ENCODE data around the gene OR51S1.
"Not testable (repeated sequence)": the region's sequence is repeated elsewhere in the genome, so short reads cannot be mapped to it uniquely, and the experiment has no call there.

Gene OR51S1

GRCh38 chr11:4848908-4849532 lies at the start of gene OR51S1:
TSS of gene OR51S1 (minus strand) at chr11:4849208. CDS start at chr11:4849208, 0 bp downstream.
- Mint-ChIP-seq H3K4me1 (no peaks in the 10 kb centered on the region), H3K27me3 (no peaks in the 10 kb centered on the region), H3K27ac (no peak within 1 kb of the TSS), H3K9me3 (no peaks in the 10 kb centered on the region), H3K4me3 (no peak within 1 kb of the TSS), H3K36me3 (no peaks in the 10 kb centered on the region)
- DNase-seq = no peak
- CTCF ChIA-PET = no interaction called here

GRCh38 chr11:4891996-4892640 lies 43.1 kb upstream of the OR51S1 start:
- no peaks in the 10 kb centered on the region for H3K9me3 Mint-ChIP-seq
- H3K27ac Mint-ChIP-seq = no peak overlapping the region
- H3K36me3 Mint-ChIP-seq = no peaks in the 10 kb centered on the region
- CTCF ChIA-PET = interaction anchor here (0.6 kb wide), 1 partner anchor 144 kb away, joined by 3 read pairs; no protein-coding TSS in a partner anchor
- no peaks in the 10 kb centered on the region for H3K27me3 Mint-ChIP-seq
- DNase-seq = no peak
- no peak overlapping the region for H3K4me3 Mint-ChIP-seq
- H3K4me1 Mint-ChIP-seq = no peaks in the 10 kb centered on the region

DNA sequence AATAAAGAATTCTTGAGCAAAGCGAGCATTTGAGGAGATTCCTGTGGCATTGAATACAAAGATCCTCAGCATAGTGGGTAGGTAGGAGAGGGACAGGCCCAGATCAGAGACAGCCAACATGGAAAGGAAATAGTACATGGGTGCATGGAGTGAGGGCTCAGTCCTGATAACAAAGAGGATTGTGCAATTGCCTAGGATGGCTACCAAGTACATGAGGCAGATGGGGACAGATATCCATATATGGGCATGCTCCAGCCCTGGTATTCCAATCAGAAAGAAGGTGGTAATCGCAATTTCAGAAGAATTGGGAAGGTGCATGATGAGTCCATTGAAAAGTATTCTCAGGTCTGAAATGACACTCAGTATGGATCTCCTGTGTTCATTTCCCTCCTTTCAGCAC lies 41.3 kb upstream of the OR51S1 start:
- H3K9me3 Mint-ChIP-seq = no peaks in the 10 kb centered on the region
- CTCF ChIA-PET = no interaction called here

DNA sequence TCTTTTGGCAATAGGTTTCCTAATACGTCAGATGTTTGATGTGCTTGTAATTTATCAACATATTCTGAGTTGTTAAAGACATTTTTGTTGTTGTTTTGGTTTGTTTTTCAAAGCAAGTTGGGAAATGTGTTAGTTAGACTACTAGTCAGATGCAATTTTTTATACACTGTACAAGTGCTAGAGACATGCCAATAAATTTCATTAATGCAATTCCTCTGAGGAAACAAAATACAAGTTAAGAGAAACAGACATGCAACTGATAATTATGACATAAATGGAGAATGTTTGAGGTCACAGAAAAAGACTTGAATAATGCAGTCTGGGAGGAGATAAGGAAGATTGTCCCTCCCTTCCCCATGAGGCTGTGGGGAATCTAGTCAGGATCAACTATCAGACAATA lies 38.6 kb upstream of the OR51S1 start:
- CTCF ChIA-PET = no interaction called here
- Mint-ChIP-seq H3K4me3 (no peak overlapping the region), H3K27me3 (no peaks in the 10 kb centered on the region), H3K36me3 (no peaks in the 10 kb centered on the region), H3K9me3 (no peaks in the 10 kb centered on the region), H3K4me1 (no peaks in the 10 kb centered on the region), H3K27ac (no peak overlapping the region)
- no peak for DNase-seq

More for the DNA sequence above, 41.3 kb upstream of the OR51S1 start:
- Mint-ChIP-seq H3K4me1 (no peaks in the 10 kb centered on the region), H3K36me3 (no peaks in the 10 kb centered on the region), H3K27ac (no peak overlapping the region), H3K4me3 (no peak overlapping the region), H3K27me3 (no peaks in the 10 kb centered on the region)
- DNase-seq = no peak

GRCh38 chr11:4886186-4886585 lies 37.2 kb upstream of the OR51S1 start:
- no peak overlapping the region for H3K4me3 Mint-ChIP-seq
- H3K4me1 Mint-ChIP-seq = no peaks in the 10 kb centered on the region
- no peaks in the 10 kb centered on the region for H3K27me3 Mint-ChIP-seq
- DNase-seq = no peak
- CTCF ChIA-PET = no interaction called here
- H3K36me3 Mint-ChIP-seq = no peaks in the 10 kb centered on the region
- no peak overlapping the region for H3K27ac Mint-ChIP-seq
- H3K9me3 Mint-ChIP-seq = no peaks in the 10 kb centered on the region

GRCh38 chr11:4884361-4884760 lies 35.4 kb upstream of the OR51S1 start:
- Mint-ChIP-seq H3K4me3 (no peak overlapping the region), H3K4me1 (no peaks in the 10 kb centered on the region), H3K9me3 (no peaks in the 10 kb centered on the region), H3K27me3 (no peaks in the 10 kb centered on the region), H3K36me3 (no peaks in the 10 kb centered on the region), H3K27ac (no peak overlapping the region)
- DNase-seq = no peak
- CTCF ChIA-PET = no interaction called here

DNA sequence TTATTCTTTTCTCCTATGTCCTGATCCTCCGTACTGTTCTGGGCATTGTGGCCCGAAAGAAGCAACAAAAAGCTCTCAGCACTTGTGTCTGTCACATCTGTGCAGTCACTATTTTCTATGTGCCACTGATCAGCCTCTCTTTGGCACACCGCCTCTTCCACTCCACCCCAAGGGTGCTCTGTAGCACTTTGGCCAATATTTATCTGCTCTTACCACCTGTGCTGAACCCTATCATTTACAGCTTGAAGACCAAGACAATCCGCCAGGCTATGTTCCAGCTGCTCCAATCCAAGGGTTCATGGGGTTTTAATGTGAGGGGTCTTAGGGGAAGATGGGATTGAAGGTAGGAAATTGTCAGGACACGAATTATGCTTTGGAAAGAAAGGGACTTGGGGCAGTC lies 33.5 kb upstream of the OR51S1 start:
- Mint-ChIP-seq H3K27me3 (no peaks in the 10 kb centered on the region), H3K27ac (no peak overlapping the region), H3K4me1 (no peaks in the 10 kb centered on the region), H3K4me3 (no peak overlapping the region), H3K9me3 (no peaks in the 10 kb centered on the region), H3K36me3 (no peaks in the 10 kb centered on the region)
- CTCF ChIA-PET = no interaction called here
- DNase-seq = no peak

DNA sequence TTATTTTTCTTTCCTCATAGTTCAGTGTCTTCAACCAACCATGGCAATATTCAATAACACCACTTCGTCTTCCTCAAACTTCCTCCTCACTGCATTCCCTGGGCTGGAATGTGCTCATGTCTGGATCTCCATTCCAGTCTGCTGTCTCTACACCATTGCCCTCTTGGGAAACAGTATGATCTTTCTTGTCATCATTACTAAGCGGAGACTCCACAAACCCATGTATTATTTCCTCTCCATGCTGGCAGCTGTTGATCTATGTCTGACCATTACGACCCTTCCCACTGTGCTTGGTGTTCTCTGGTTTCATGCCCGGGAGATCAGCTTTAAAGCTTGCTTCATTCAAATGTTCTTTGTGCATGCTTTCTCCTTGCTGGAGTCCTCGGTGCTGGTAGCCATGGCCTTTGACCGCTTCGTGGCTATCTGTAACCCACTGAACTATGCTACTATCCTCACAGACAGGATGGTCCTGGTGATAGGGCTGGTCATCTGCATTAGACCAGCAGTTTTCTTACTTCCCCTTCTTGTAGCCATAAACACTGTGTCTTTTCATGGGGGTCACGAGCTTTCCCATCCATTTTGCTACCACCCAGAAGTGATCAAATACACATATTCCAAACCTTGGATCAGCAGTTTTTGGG lies 33.0 kb upstream of the OR51S1 start, which contains the start of gene OR51T1:
TSS of gene OR51T1 (plus strand) at position 41 of the 641 bp plus-strand sequence. CDS start at position 41, 0 bp downstream.
- CTCF ChIA-PET = no interaction called here
- no peaks in the 10 kb centered on the region for H3K9me3 Mint-ChIP-seq
- no peaks in the 10 kb centered on the region for H3K27me3 Mint-ChIP-seq
- H3K4me3 Mint-ChIP-seq = no peak within 1 kb of the TSS
- no peak for DNase-seq
- H3K27ac Mint-ChIP-seq = no peak within 1 kb of the TSS
- H3K36me3 Mint-ChIP-seq = no peaks in the 10 kb centered on the region
- H3K4me1 Mint-ChIP-seq = no peaks in the 10 kb centered on the region

GRCh38 chr11:4881188-4881587 lies 32.2 kb upstream of the OR51S1 start:
- no peaks in the 10 kb centered on the region for H3K36me3 Mint-ChIP-seq
- no peak for DNase-seq
- H3K27ac Mint-ChIP-seq = no peak overlapping the region
- no peaks in the 10 kb centered on the region for H3K27me3 Mint-ChIP-seq
- CTCF ChIA-PET = no interaction called here
- H3K9me3 Mint-ChIP-seq = no peaks in the 10 kb centered on the region
- no peaks in the 10 kb centered on the region for H3K4me1 Mint-ChIP-seq
- H3K4me3 Mint-ChIP-seq = no peak overlapping the region

- Mint-ChIP-seq H3K4me3 (no peak overlapping the region), H3K27ac (no peak overlapping the region), H3K36me3 (no peaks in the 10 kb centered on the region), H3K9me3 (peaks cover 1% of the 10 kb centered on the region), H3K27me3 (no peaks in the 10 kb centered on the region), H3K4me1 (no peaks in the 10 kb centered on the region)
- DNase-seq = no peak
- CTCF ChIA-PET = no interaction called here
These were observed 16.8 kb upstream of the OR51S1 start for GRCh38 chr11:4865855-4866254.

DNA sequence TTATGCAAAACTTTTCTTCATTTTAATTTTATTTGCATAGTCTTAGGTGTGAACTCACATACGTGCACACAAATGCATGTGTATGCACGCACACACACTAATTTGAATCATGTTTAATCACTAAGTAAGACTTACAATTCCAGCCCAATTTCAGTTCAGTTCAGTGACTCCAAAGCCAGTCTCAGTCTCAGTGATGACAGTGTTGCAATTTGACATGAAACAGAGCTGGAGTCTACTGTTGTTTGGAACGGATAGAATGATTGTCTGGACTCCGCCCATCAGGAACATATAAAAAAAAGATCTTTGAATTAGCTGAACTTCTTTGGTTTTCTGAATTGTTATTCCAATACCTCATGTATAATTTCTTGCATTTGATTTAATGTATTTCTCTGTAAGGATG lies 14.9 kb upstream of the OR51S1 start:
- Mint-ChIP-seq H3K27me3 (no peaks in the 10 kb centered on the region), H3K27ac (no peak overlapping the region), H3K9me3 (peaks cover 1% of the 10 kb centered on the region), H3K36me3 (no peaks in the 10 kb centered on the region), H3K4me1 (no peaks in the 10 kb centered on the region), H3K4me3 (no peak overlapping the region)
- DNase-seq = no peak
- CTCF ChIA-PET = no interaction called here

- no peak overlapping the region for H3K4me3 Mint-ChIP-seq
- H3K9me3 Mint-ChIP-seq = no peaks in the 10 kb centered on the region
- no peak for DNase-seq
- no peak overlapping the region for H3K27ac Mint-ChIP-seq
- no peaks in the 10 kb centered on the region for H3K36me3 Mint-ChIP-seq
- no peaks in the 10 kb centered on the region for H3K4me1 Mint-ChIP-seq
- CTCF ChIA-PET = no interaction called here
- no peaks in the 10 kb centered on the region for H3K27me3 Mint-ChIP-seq
These were observed 13.6 kb upstream of the OR51S1 start for GRCh38 chr11:4862447-4863236.

GRCh38 chr11:4854286-4854685 lies 5.3 kb upstream of the OR51S1 start:
- H3K36me3 Mint-ChIP-seq, CTCF ChIA-PET, H3K4me1 Mint-ChIP-seq, DNase-seq, H3K9me3 Mint-ChIP-seq, H3K27me3 Mint-ChIP-seq, H3K4me3 Mint-ChIP-seq, H3K27ac Mint-ChIP-seq: not testable (repeated sequence)

DNA sequence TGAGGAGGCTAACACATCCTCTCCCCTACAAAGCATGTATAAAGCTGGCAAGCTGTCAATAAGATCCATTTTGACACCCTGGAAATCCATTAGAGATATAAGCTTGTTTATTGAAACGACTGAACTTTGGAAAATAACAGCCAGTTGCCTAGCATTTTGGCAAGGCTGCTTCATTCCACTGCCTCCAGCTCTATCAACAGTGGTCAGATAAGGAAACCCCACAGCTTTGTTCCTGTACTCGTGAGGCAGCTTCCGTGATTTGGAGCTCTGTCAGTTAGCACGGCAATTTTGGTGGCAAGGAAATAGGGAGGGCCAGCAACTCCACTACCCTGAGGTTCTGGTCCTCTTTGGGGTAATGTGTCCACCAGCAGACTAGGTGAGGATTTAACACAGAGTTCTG lies 2.0 kb upstream of the OR51S1 start:
- DNase-seq = no peak
- H3K27ac Mint-ChIP-seq = no peak overlapping the region
- CTCF ChIA-PET = no interaction called here
- H3K4me3 Mint-ChIP-seq = no peak overlapping the region
- H3K9me3 Mint-ChIP-seq = no peaks in the 10 kb centered on the region
- H3K27me3 Mint-ChIP-seq = no peaks in the 10 kb centered on the region
- H3K36me3 Mint-ChIP-seq = no peaks in the 10 kb centered on the region
- no peaks in the 10 kb centered on the region for H3K4me1 Mint-ChIP-seq

Measured in activated naive CD4-positive, alpha-beta T cell treated with anti-CD3 and anti-CD28 coated beads, Interleukin-2, amount 10 ng/mL, durations not matched to agents 7 days and 5 days (primary cell).